Mammary epithelial cell (primary cell): ENCODE data around the gene KIAA1671.

Experiments used
- CTCF ChIP-seq, 2 donors: IDR thresholded peaks in 1 of 2; conservative IDR thresholded peaks in 1 of 2; 2 replicates each; pipeline ENCODE4 v1.5.1; 2011 to 2012; ENCODE audit warnings: inconsistent platforms in 2 of 2, low read length in 2 of 2, mild to moderate bottlenecking in 2 of 2, control low read depth in 1 of 2, low read depth in 1 of 2; ENCODE audit not compliant: insufficient read depth in 1 of 2; ENCODE audit errors: extremely low read depth in 1 of 2
- EZH2 ChIP-seq: IDR thresholded peaks from 2 replicates; pipeline ENCODE4 v1.6.1; 2012; ENCODE audit warnings: low read length, inconsistent platforms, borderline replicate concordance

- no peak for TF ChIP-seq CTCF (conservative IDR thresholded peaks at IDR 0.05 in 1 of 2, IDR thresholded peaks at IDR 0.05 in 1 of 2; ENCODE audit: extremely low read depth in 1 of 2, insufficient read depth in 1 of 2, low read depth in 1 of 2, low read length in 2 of 2)
- no peak for TF ChIP-seq EZH2
Measured at GRCh38 chr22:25228822-25229221, 276.3 kb downstream of the KIAA1671 start.
